Fibroblast of upper back skin (primary cell): ENCODE data around the gene CROCC.
A peak's percentile ranks its signal among the peaks of the same experiment; 100 is the strongest.
"Not testable (repeated sequence)": the region's sequence is repeated elsewhere in the genome, so short reads cannot be mapped to it uniquely, and the experiment has no call there.

Source experiments
- DNase-seq: peaks from one replicate; pipeline ENCODE4 v3.0.0-alpha.2; 2013

Gene CROCC

DNA sequence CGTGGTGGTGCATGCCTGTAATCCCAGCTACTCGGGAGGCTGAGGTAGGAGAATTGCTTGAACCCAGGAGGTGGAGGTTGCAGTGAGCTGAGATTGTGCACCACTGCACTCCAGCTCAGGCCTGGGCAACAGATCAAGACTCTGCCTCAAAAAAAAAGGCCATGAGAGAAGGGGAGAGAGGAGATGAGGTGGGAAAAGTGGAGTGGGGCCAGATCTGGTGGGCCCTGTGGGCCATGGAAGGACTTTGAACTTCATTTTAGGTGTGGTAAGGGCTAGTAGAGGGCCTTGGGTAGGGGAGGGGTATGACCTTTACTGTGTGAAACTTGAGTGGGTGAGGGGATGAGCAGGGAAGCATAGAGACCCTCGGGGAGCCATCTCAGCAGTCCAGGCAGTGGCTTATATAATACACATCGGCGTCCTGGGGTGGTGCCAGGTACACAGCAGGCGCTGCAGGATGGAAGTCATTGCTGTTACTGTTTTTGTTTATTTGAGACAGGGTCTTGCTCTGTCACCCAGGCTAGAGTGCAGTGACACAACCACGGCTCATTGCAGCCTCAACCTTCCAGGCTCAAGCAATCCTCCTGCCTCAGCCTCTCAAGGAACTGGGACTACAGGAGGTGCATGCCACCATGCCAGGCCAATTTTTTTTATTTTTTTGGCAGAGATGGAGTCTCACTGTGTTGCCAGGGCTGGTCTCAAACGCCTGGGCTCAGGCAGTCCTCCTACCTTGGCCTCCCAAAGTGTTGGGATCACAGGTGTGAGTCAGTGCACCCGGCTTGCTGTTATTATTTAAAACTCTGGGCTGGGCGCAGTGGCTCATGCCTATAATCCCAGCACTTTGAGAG lies 5.5 kb upstream of the CROCC start:
- not testable (repeated sequence) for DNase-seq

DNA sequence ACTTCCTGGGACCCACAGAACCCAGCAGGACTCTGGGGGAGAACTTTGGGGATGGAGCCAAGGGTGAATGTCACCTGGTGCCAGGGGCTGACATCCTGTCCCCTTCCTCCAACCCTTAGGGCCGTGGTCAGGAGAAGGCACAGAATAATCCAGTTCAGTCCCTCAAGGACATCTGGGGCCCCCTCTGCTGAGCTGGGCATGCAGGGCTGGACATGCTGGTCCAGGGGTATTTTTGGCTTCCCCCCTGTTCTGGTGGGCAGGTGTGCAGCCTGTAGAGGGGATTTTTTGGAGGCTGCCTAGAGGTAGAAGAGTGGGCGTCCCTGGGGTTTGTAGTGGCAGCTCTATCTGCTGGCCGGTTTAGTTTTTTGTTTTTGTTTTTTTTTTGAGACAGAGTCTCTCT lies 3.4 kb upstream of the CROCC start:
- DNase-seq = no peak

DNA sequence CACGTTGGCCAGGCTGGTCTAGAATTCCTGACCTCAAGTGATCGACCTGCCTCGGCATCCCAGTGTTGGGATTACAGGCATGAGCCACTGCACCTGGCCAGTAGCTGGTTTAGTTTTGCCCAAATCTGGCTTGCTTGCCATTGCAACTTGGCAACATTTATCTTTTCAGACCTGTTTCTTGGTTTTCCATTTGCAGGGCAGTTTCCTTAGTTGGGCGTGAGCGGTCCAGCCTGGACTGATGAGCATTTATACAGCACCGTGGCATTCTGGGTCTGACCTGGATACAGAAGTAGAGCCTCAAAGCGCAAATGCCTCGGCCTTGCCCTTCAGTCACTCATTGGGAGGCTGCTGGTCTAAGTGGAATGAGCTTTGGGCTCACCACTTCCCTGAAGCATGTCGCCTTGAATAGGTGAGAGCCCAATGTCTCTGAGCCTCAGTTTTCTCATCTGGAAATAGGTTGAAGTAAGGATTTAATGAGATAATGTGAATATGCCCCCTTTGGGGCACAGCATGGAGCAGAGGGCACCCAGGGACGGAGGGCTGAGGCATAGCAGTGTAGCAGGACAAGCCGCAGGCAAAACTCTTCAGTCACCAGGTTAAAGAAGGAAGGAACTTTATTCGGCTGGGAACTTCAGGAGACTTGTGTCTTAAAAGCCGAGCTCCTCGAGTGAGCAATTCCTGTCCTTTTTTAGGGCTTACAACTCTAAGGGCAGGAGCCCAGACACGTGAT lies 2.6 kb upstream of the CROCC start:
- DNase-seq = not testable (repeated sequence)

DNA sequence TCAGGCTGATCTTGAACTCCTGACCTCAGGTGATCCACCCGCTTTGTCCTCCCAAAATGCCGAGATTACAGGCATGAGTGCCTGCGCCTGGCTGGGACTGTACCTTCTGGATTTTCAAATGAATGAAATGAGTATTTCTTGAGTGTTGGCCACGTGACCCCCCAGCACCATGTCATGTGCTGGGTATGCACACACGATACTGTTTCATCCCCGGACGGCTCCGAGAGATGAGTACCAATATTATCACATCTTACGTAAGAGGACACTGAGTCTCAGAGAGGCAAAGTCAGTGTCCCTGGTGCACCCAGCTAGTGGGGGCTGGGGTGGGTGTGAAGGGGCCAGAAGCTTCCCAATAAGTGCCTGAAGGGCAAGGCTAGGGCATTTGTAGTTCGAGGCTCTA lies 780 bp upstream of the CROCC start:
- DNase-seq = no peak

DNA sequence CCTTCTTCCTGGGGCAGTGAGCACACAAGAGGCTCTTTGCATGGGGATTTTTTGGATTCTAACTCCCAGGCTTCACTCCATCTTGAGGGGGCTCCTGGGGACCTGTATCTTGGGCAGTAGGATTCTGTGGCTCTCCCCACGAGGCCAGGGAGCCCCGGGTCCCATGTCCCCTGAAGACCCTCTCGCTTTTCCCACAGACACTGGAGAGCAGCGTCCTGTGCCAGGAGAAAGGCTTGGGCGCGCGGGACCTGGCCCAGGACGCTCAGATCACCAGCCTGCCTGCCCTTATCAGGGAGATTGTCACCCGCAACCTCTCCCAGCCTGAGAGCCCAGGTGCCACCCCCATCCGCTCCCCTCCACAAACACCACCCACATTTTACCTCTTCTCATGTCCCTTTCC lies 735 bp downstream of the CROCC start:
- DNase-seq = no peak

DNA sequence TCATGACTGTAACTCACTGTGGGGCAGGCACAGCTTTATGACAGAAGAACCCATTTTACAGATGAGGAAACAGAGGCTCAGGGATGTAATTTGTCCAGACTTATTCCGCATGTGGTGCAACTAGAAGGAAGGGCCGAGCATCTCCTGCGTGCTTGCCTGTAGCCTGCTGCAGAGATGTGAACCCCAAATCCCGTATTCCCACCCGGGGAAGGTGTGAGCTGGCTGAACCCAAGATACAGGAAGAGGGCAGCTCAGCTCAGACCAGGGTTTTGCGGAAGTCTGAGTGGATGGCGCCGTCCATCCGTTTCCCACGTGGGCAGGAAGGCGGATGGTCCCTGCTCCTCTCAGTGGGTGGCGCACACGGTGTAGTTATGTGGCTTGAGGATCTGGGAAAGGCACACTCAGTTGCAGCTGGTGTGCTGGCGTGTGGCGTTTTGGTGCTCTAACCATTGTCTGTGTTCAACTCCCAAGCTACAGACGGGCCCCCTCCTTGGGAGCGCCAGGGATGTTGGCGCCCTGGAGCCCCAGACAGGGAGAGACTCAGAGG lies 1.2 kb downstream of the CROCC start:
- peak; percentile 19 for DNase-seq

DNA sequence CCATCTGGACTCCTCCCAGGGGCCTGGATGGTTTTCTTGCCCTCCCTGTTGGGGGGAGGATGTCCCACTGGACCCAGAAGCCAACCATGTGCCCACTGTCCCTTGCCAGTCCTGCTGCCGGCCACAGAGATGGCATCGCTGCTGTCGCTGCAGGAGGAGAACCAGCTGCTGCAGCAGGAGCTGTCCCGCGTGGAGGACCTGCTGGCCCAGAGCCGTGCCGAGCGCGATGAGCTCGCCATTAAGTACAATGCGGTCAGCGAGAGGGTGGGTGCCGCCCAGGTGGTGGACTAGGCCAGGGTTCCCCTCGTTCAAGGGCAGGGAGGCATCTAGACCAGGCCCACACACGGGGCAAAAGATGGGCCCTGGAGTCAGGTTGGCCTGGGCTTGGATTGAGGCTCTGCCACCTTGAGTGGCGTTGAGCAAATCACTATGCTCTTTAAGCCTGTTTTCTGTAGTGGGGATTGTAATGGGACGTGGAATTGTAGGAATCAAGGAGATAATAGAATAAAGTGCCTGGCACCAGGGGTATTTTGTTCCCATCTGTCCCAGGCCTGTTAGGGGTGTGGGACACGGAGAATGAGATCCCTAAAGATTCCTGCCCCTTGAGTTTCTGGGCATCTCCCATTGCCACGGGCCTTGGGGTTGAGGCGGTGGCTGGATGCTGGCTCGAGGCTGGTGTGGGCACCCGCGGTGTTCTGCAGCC lies 2.6 kb downstream of the CROCC start:
- no peak for DNase-seq

DNA sequence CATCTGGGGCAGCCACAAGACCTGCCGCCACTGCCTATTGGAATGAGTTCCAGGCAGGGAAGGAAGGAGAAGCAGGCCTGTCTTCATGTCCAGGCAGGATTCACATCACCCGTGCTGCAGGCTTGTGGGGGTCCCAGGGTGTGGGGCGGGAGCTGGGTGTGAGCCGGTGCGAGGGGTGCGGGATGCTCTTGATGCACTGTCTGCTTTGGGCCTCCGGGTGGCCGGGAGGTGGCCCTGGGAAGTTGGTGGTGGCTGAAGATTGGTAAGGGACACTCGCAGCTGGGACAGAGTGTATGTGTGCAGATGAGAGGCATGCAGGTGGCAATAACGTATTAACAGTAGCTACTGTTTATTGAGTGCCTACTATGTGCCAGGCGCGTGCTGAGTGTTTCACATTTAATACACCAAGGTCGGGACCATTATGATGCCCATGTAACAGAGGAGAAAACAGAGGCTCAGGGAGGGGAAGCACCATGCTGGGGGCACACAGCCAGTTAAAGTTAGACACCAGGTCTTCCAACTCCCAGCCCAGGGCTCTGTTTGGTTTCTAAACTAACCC lies 3.3 kb downstream of the CROCC start:
- no peak for DNase-seq

DNA sequence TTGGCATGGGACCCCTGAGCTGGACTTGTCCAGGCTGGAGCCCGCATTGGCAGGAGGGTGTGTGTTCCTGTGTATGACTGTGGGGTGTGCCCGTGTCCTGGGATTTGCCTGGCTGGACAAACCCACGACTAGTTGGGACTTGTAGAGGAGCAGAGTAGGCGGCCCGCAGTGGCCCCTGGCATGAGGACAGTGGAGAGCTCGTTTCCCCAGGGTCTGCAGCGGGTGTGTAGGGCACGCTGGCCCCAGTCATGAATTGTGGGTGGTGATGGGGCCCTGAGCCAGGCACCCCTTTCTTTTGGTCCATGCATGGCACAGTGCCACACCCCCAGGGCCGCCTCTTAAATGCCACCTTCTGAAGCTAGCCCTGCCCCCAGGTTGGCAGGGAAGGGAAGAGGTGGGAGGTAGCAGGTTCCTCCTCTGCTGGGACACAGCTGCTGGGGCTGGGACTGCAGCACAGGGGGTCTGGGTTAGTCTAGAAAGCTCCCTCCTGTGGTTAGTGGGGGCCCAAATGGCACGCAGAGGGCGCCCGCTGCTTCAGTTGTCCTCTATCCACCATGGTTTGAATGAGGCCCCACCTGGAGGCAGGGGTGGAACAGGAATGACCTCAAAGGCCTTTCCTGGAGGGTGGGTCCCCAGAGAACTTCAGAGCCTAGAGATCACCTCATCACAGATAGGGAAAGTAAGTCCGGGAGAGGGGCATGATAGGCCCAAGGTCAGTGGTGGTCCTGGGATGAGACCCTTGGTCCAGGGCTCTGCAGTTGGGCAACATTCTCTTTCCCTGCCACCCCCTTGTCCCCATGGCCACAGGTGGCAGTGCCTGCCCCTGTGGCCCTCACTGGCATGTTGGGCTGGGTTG lies 4.1 kb downstream of the CROCC start:
- DNase-seq = no peak

DNA sequence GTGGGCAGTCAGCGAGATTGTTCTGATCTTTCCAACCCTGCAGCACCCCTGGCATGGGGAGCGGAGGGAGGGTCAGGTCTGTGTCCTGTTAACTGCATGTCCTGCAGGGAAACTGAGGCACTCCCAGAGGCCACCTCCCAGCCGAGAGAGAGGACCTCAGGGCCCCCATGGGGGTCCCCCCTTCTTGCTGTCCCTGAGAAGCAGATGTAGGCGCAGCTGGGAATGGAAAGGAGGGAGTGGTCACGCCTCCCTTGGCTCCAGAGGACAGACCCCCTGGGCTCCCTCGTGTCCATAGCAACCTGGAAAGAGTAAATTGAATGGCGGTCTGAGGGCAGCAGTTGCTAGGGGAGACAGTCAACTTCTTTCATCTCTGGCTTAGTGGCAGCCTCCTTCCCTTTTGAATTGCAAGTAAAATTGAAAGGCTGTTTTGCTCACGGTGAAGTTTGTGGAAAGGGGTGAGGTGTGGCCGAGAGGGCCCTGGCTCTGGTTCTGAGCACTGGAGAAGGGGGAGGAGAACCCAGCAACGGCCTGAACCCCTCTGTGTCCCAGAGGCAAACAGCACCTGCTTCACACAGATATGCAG lies 4.9 kb downstream of the CROCC start:
- DNase-seq = peak; percentile 19

DNA sequence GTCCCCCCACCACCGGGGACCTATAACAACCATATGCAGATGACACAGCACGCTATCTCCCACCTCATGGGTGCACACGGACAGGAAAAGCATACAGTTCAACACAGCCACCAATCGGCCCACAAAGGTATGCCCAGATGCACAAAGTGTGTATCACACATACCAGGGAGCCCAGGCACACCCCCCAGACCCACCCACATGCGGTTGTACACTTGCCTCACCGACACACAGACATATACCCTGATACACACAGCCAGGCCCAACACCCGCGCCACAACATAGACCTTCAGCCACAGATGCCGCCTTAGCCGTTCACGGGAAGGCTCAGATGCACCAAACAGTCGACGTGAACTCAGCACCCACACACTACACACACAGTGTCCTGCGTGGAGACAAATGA lies 5.5 kb downstream of the CROCC start:
- no peak for DNase-seq

DNA sequence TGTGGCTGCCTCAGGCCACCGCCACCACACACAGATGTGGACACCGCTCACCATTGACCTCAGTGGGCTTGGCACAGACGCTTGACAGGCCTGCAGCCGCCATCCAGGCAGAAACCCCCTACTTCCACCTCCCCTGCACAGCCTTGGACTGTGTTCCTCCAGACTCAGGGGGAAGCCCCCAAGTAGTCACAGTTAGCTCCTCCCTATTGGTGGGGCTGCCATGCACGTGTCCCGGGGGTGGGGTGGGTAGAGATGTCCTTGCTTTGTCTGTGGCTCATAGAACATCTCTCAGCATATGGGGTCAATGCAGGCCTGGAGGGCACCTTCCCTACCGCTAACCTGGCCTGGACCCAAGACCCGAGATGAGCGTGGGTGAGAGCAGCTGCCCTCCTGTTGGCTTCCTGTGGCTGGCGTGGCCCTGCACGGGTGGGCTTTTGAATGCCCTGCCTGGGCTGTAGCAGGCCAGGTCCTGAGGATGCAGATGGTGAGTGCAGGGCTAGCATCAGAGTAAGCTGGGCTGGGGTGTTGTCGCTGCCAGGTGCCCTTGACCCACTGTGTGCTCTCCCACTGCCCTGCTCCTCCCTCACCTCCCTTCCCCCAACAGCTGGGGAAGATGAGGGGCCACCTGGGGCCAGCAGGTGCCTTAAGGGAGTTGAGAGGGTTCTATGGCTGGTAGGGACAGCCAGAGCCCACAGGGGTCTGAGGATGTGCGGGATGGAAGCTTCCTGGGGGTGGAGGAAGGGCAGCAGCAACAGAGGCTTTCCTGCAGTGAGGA lies 6.2 kb downstream of the CROCC start:
- DNase-seq = no peak

DNA sequence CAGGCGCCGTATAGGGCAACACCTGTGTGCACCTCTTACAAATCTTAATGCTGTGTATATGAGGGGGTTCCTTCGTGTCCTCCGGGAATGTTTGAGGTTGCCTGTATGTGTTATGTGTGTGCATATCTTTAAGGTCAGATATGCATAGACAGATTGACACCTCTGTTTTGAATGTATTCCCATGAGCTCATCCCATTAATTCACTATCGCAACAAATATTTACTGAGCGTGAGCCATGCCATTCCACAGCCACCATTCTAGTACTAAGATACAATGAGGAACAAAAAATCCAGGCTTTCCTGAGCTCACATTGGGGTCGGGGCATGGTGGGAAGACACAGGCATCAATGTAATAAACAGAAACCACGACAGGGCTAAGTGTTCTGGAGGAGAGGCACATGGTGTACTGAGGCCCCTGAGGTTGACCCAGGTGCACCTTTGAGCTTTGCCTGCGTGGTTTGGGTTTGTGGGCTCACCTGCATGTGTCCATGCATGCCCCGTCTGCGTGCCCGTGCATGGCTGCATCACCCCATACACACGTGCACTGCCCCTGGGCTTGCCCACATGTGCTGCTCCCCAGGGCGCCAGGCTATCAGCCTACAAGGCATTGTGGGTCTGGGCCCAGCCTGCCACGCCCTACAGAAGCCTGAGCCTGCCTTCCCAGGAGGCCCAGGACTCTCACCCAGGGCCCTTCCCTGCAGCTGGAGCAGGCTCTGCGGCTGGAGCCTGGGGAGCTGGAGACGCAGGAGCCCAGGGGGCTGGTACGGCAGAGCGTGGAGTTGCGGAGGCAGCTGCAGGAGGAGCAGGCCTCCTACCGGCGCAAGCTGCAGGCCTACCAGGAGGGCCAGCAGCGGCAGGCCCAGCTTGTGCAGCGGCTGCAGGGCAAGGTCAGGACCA lies 7.7 kb downstream of the CROCC start:
- DNase-seq = not testable (repeated sequence)

DNA sequence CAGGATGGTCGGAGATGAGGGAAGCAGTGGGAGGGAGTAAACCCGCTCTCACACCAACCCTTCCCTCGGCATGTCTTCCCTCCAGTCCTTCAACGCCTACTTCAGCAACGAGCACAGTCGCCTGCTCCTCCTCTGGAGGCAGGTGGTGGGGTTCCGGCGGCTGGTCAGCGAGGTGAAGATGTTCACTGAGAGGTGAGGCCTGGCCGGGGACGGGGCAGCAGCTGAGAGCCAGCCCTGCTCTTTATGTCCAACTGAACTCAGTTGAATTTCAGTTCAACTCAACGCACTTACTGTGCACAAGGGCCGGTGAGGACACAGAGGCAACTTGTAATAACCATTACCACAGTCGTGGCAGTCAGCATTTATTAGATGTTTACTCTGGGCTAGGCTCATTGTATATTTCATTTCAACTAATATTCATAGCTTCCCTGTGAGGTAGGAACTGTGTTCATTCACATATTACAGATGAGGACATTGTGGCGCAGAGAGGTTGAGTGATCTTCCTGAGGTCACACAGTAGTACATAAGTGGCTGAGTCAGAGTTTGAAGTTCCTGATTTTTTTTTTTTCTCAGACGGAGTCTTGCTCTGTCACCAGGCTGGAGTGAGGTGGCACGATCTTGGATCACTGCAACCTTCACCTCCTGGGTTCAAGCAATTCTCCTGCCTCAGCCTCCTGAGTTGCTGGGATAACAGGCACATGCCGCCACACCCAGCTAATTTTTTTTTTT lies 9.6 kb downstream of the CROCC start:
- not testable (repeated sequence) for DNase-seq

DNA sequence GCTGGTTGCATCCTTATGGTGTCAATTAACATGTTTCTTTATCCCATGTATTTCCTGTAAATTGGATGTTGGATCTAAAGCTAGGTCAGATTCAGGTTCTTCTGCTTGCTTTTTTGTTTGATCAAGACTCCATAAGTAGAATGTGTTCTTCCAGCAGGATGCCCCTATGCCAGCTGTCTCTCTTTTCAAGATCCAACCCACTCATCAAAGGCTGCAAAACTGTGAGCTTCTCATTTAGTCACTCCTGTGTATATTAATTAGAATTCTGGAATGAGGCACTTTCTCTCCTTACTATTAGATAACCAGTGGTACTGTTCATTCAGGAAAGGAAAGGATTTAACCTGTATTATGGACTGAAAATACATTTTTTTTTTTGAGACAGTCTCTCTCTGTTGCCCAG lies 12.2 kb downstream of the CROCC start:
- not testable (repeated sequence) for DNase-seq

DNA sequence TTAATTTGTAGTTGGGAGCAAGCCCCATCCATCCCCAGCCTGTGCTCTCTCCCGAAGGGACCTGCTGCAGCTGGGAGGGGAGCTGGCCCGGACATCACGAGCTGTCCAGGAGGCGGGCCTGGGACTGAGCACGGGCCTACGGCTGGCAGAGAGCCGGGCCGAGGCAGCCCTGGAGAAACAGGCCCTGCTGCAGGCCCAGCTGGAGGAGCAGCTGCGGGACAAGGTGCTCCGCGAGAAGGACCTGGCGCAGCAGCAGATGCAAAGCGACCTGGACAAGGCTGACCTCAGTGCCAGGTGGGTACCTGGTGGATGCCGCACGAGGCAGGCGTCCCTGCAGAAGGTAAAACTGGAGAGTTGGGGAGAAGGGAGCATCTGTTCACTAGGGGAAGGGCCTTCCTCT lies 14.8 kb downstream of the CROCC start:
- DNase-seq = not testable (repeated sequence)

DNA sequence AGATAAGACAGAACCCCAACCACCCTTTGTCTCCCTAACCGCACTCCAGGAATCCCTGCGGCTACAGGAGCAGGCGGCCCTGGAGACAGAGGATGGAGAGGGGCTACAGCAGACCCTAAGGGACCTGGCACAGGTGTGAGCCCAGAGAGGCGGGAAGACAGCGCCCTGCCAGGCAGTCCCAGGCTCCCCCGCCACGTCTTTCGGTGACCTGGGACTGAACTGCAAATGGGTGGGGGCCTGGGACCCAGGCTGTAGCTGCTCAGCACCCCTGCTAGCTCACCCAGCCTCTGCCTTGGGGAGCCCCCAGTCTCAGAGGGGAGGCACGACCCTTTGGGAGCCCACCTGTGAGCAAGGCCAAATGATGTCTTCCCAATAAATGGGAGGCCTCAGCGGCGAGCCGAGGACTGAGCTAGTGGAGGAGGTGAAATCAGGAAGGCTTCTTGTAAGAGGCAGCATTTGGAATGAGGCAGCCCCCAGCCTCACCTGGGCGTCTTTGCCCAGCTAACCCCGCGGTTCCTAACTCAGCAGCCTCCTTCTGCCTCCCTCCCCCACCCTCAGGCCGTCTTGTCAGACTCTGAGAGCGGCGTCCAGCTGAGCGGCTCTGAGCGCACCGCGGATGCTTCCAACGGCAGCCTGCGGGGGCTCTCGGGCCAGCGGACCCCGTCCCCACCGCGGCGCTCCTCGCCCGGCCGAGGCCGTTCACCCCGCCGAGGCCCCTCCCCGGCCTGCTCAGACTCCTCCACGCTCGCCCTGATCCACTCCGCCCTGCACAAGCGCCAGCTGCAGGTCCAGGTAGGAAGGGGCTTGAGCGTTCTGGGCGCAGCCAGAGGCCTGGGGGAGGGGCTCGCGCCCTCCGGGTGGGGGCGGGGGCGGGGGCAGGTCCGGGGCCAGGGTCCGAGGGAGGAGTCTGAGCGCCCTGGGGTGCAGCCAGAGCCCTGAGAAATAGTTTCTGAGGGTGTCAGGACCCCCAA lies 16.9 kb downstream of the CROCC start:
- DNase-seq = no peak
